ENCODE data around the gene PGP. TPM values are rescaled to one million over a fixed set of nuclear protein-coding genes. Genes with fewer than 3 reads are reported as not detected.

The PGP gene
- total RNA-seq, 1 experiment from 2014 or later = 48.7 TPM

- Histone ChIP-seq H3K9me3 (ENCODE audit: control insufficient read depth, insufficient read depth, low read depth, low read length) (no peaks in the 10 kb centered on the region), H3K36me3 (ENCODE audit: control insufficient read depth, insufficient read depth, low read length) (peaks cover 4% of the 10 kb centered on the region; the same call in 1 of the 2 replicates), H3K27ac (ENCODE audit: low read length) (no peak overlapping the region), H3K4me1 (ENCODE audit: control insufficient read depth, insufficient read depth, low read length) (no peaks in the 10 kb centered on the region), H3K4me3 (ENCODE audit: low read depth in 2 of 2, low read length in 2 of 2) (no peak overlapping the region), H3K27me3 (ENCODE audit: control insufficient read depth, insufficient read depth, low read length) (no peaks in the 10 kb centered on the region)
- POLR2A ChIA-PET = no interaction called here
- in situ Hi-C loops (cut with HindIII; ENCODE audit: low pct_unique_long_range_greater_than_20kb, low sequenced_read_pairs) (no loop called here), intact Hi-C loops (cut with micrococcal nuclease; ENCODE audit: unreplicated experiment) (no loop called here)
- no TSS peak for BruUV-seq (replicated peaks)
- TF ChIP-seq TCF7L2 (IDR thresholded peaks at IDR 0.05; ENCODE audit: low read depth, low read length) (no peak), CTCF (IDR thresholded peaks at IDR 0.05) (no peak), REST (IDR thresholded peaks at IDR 0.05; ENCODE audit: insufficient read depth in 1 of 2, low read depth in 2 of 2, low read length in 1 of 2) (no peak), SIN3A (IDR thresholded peaks at IDR 0.05; ENCODE audit: borderline replicate concordance, insufficient read depth, low read depth, low read length) (no peak), POLR2AphosphoS5 (IDR thresholded peaks at IDR 0.05; ENCODE audit: low read depth, low read length) (no peak)
- CTCF ChIA-PET = no interaction called here
- peak; percentile 13; the same call in 1 of the 2 replicates for ATAC-seq
- no peak for DNase-seq (ENCODE audit: low read depth, low spot score)
Measured at GRCh38 chr16:2170587-2171435, 43.8 kb downstream of the PGP start.

GRCh38 chr16:2170080-2170479 lies 44.6 kb downstream of the PGP start:
- H3K4me1 ChIP-seq (ENCODE audit: control insufficient read depth, insufficient read depth, low read length) = no peaks in the 10 kb centered on the region
- intact Hi-C loops (cut with micrococcal nuclease; ENCODE audit: unreplicated experiment) = no loop called here
- no peaks in the 10 kb centered on the region for H3K9me3 ChIP-seq (ENCODE audit: control insufficient read depth, insufficient read depth, low read depth, low read length)
- CTCF ChIA-PET = no interaction called here
- no peak for DNase-seq (ENCODE audit: low read depth, low spot score)
- H3K36me3 ChIP-seq (ENCODE audit: control insufficient read depth, insufficient read depth, low read length) = peaks cover 4% of the 10 kb centered on the region; the same call in 1 of the 2 replicates
- POLR2A ChIA-PET = no interaction called here
- no peak overlapping the region for H3K4me3 ChIP-seq (ENCODE audit: low read depth in 2 of 2, low read length in 2 of 2)
- TF ChIP-seq POLR2AphosphoS5 (IDR thresholded peaks at IDR 0.05; ENCODE audit: low read depth, low read length) (no peak), REST (IDR thresholded peaks at IDR 0.05; ENCODE audit: insufficient read depth in 1 of 2, low read depth in 2 of 2, low read length in 1 of 2) (no peak), CTCF (IDR thresholded peaks at IDR 0.05) (no peak), SIN3A (IDR thresholded peaks at IDR 0.05; ENCODE audit: borderline replicate concordance, insufficient read depth, low read depth, low read length) (no peak), TCF7L2 (IDR thresholded peaks at IDR 0.05; ENCODE audit: low read depth, low read length) (no peak)
- H3K27me3 ChIP-seq (ENCODE audit: control insufficient read depth, insufficient read depth, low read length) = no peaks in the 10 kb centered on the region
- no peak overlapping the region for H3K27ac ChIP-seq (ENCODE audit: low read length)
- in situ Hi-C loops (cut with HindIII; ENCODE audit: low pct_unique_long_range_greater_than_20kb, low sequenced_read_pairs) = no loop called here
- no peak for ATAC-seq
- BruUV-seq (replicated peaks) = no TSS peak
